Vagina (tissue), 2 donors: ENCODE measurements around the gene NOTCH3. TPM values are rescaled to one million over a fixed set of nuclear protein-coding genes. Genes with fewer than 3 reads are reported as not detected.

Experiments
- DNase-seq, 2 donors: peaks; one replicate each; pipeline ENCODE4 v3.0.0-alpha.2; 2017; ENCODE audit errors: extremely low spot score in 2 of 2
- H3K27ac ChIP-seq: fragments of 200-600 bp; sonication (generic); one replicate; pipeline ENCODE4 v1.5.1; 2019
- H3K27me3 ChIP-seq: fragments of 200-600 bp; sonication (generic); one replicate; pipeline ENCODE4 v1.5.1; 2019
- H3K36me3 ChIP-seq, 2 donors: fragments of 200-600 bp; sonication (generic); one replicate each; pipeline ENCODE4 v1.5.1; 2017 to 2019
- H3K4me1 ChIP-seq: fragments of 200-600 bp; sonication (generic); one replicate; pipeline ENCODE4 v1.5.1; 2019
- H3K4me3 ChIP-seq, 2 donors: fragments of 200-600 bp; sonication (generic); 1 replicate in 1 of 2; 2 replicates in 1 of 2; pipeline ENCODE4 v1.5.1; 2016 to 2019
- H3K9me3 ChIP-seq: fragments of 200-600 bp; sonication (generic); one replicate; pipeline ENCODE4 v1.5.1; 2019
- CTCF ChIP-seq, 3 experiments: fragments of 450-650 bp in 2 of 3; fragments of 200-600 bp in 1 of 3; sonication (generic) in 1 of 3; IDR thresholded peaks; one replicate each; pipeline ENCODE4 v1.5.1; 2017 to 2019; ENCODE audit warnings: antibody characterized with exemption in 3 of 3, mild to moderate bottlenecking in 2 of 3, moderate library complexity in 2 of 3
- POLR2A ChIP-seq, 2 donors: fragments of 450-650 bp; IDR thresholded peaks; one replicate each; pipeline ENCODE4 v1.6.1; 2017; ENCODE audit warnings: antibody characterized with exemption in 2 of 2, mild to moderate bottlenecking in 2 of 2, moderate library complexity in 2 of 2
- POLR2AphosphoS5 ChIP-seq, 2 donors: sonication (generic); formaldehyde crosslinking; IDR thresholded peaks; one replicate each; pipeline ENCODE4 v1.9.0; 2017; ENCODE audit warnings: antibody characterized with exemption in 2 of 2, mild to moderate bottlenecking in 2 of 2, low read depth in 1 of 2; ENCODE audit not compliant: insufficient read depth in 1 of 2
- intact Hi-C: fragments of 100-400 bp; cut with DNase I; formaldehyde crosslinking; loops from one replicate; pipeline ENCODE4 v1.15.1; 2023
- total RNA-seq: library from RNA; depleted of rRNA; stranded (reverse); fragments of >200 nt; gene quantifications from one replicate; pipeline ENCODE4 v1.2.3, GENCODE V29; 2016

NOTCH3 gene
- total RNA-seq, 1 donor from 2014 or later: 76.6 TPM

- intact Hi-C loops: loop anchor here (5.0 kb wide), 2 partner anchors 77 to 377 kb away; no protein-coding TSS in a partner anchor
- Histone ChIP-seq H3K36me3 (peaks cover 0 to 17% of the 10 kb centered on the region in 2 donors), H3K4me1 (peaks cover 4% of the 10 kb centered on the region), H3K4me3 (no peak overlapping the region), H3K27me3 (no peaks in the 10 kb centered on the region), H3K9me3 (no peaks in the 10 kb centered on the region), H3K27ac (no peak overlapping the region)
- TF ChIP-seq POLR2A (IDR thresholded peaks at IDR 0.05): no peak
- TF ChIP-seq CTCF (IDR thresholded peaks at IDR 0.05): no peak
- no peak for TF ChIP-seq POLR2AphosphoS5 (IDR thresholded peaks at IDR 0.05; ENCODE audit: insufficient read depth in 1 of 2, low read depth in 1 of 2)
- no peak for DNase-seq
Measured at GRCh38 chr19:15175609-15176008, 25.2 kb downstream of the NOTCH3 start.

GRCh38 chr19:15173746-15174404 lies 26.9 kb downstream of the NOTCH3 start:
- Histone ChIP-seq H3K36me3 (peaks cover 0 to 29% of the 10 kb centered on the region in 2 donors), H3K4me1 (peaks cover 4% of the 10 kb centered on the region)
- intact Hi-C loops: no loop called here

GRCh38 chr19:15170345-15170744 lies 30.4 kb downstream of the NOTCH3 start:
- Histone ChIP-seq H3K9me3 (no peaks in the 10 kb centered on the region), H3K27me3 (no peaks in the 10 kb centered on the region), H3K27ac (no peak overlapping the region), H3K4me3 (no peak overlapping the region), H3K4me1 (no peaks in the 10 kb centered on the region), H3K36me3 (peaks cover 0 to 48% of the 10 kb centered on the region in 2 donors)
- intact Hi-C loops: no loop called here
- no peak for TF ChIP-seq POLR2A (IDR thresholded peaks at IDR 0.05)
- no peak for TF ChIP-seq CTCF (IDR thresholded peaks at IDR 0.05)
- TF ChIP-seq POLR2AphosphoS5 (IDR thresholded peaks at IDR 0.05; ENCODE audit: insufficient read depth in 1 of 2, low read depth in 1 of 2): no peak
- no peak for DNase-seq

More at GRCh38 chr19:15173746-15174404, 26.9 kb downstream of the NOTCH3 start:
- no peak overlapping the region for H3K27ac ChIP-seq
- no peak overlapping the region for H3K4me3 ChIP-seq
- no peak for DNase-seq
- TF ChIP-seq CTCF (IDR thresholded peaks at IDR 0.05) (no peak), POLR2A (IDR thresholded peaks at IDR 0.05) (no peak), POLR2AphosphoS5 (IDR thresholded peaks at IDR 0.05; ENCODE audit: insufficient read depth in 1 of 2, low read depth in 1 of 2) (no peak)
- no peaks in the 10 kb centered on the region for H3K9me3 ChIP-seq
- H3K27me3 ChIP-seq: no peaks in the 10 kb centered on the region

GRCh38 chr19:15169541-15170285 lies 31.1 kb downstream of the NOTCH3 start:
- H3K4me1 ChIP-seq: no peaks in the 10 kb centered on the region
- H3K4me3 ChIP-seq: no peak overlapping the region
- TF ChIP-seq POLR2AphosphoS5 (IDR thresholded peaks at IDR 0.05; ENCODE audit: insufficient read depth in 1 of 2, low read depth in 1 of 2): no peak
- TF ChIP-seq CTCF (IDR thresholded peaks at IDR 0.05): no peak
- no peak for TF ChIP-seq POLR2A (IDR thresholded peaks at IDR 0.05)
- peaks cover 6% of the 10 kb centered on the region for H3K9me3 ChIP-seq
- DNase-seq: no peak
- H3K36me3 ChIP-seq: peaks cover 0 to 55% of the 10 kb centered on the region in 2 donors
- no peaks in the 10 kb centered on the region for H3K27me3 ChIP-seq
- no peak overlapping the region for H3K27ac ChIP-seq
- intact Hi-C loops: no loop called here

GRCh38 chr19:15166700-15167099 lies 34.1 kb downstream of the NOTCH3 start:
- H3K36me3 ChIP-seq: peaks cover 0 to 61% of the 10 kb centered on the region in 2 donors
- H3K4me1 ChIP-seq: no peaks in the 10 kb centered on the region
- intact Hi-C loops: no loop called here
- no peak overlapping the region for H3K4me3 ChIP-seq
- TF ChIP-seq POLR2AphosphoS5 (IDR thresholded peaks at IDR 0.05; ENCODE audit: insufficient read depth in 1 of 2, low read depth in 1 of 2) (no peak), CTCF (IDR thresholded peaks at IDR 0.05) (no peak), POLR2A (IDR thresholded peaks at IDR 0.05) (no peak)
- no peaks in the 10 kb centered on the region for H3K27me3 ChIP-seq
- DNase-seq: no peak
- H3K27ac ChIP-seq: no peak overlapping the region
- H3K9me3 ChIP-seq: peaks cover 7% of the 10 kb centered on the region
